Right lobe of liver (tissue), 6 donors: ENCODE measurements around the gene CLIC6. TPM values are rescaled to one million over a fixed set of nuclear protein-coding genes. Genes with fewer than 3 reads are reported as not detected.

Experiments used
- ATAC-seq, 4 donors: fragments of 200-7000 bp; cut with Tn5 transposase; one replicate each; pipeline ENCODE4 v1.9.1; 2020; ENCODE audit warnings: mild to moderate bottlenecking in 4 of 4, moderate library complexity in 4 of 4
- DNase-seq, 3 donors: peaks; one replicate each; pipeline ENCODE4 v3.0.0-alpha.2; 2020
- H3K27ac ChIP-seq, 3 donors: fragments of 200-600 bp; one replicate each; pipeline ENCODE4 v1.8.0; 2022
- H3K27me3 ChIP-seq, 2 donors: fragments of 200-600 bp; one replicate each; pipeline ENCODE4 v1.8.0; 2022
- H3K36me3 ChIP-seq, 4 donors: fragments of 200-600 bp; sonication (generic) in 1 of 4; one replicate each; pipeline versions ENCODE4 v1.5.1 to v1.8.0; 2017 to 2022; ENCODE audit warnings: control low read depth in 1 of 4
- H3K4me1 ChIP-seq, 4 donors: fragments of 200-600 bp; sonication (generic) in 1 of 4; one replicate each; pipeline versions ENCODE4 v1.5.1 to v1.8.0; 2017 to 2022; ENCODE audit warnings: control low read depth in 1 of 4
- H3K4me3 ChIP-seq, 3 donors: fragments of 200-600 bp; one replicate each; pipeline ENCODE4 v1.8.0; 2022
- H3K9me3 ChIP-seq, 4 donors: fragments of 200-600 bp; sonication (generic) in 1 of 4; one replicate each; pipeline versions ENCODE4 v1.5.1 to v1.8.0; 2017 to 2022; ENCODE audit warnings: control low read depth in 1 of 4
- POLR2A ChIP-seq: fragments of 450-650 bp; IDR thresholded peaks from one replicate; pipeline ENCODE4 v1.6.1; 2017; ENCODE audit warnings: antibody characterized with exemption, mild to moderate bottlenecking
- WGBS: methylation state at CpG from one replicate; pipeline ENCODE4 v1.1.6; 2018; ENCODE audit warnings: low coverage, low lambda C conversion rate; ENCODE audit not compliant: insufficient coverage; ENCODE audit errors: missing lambda C conversion rate; 5-methylcytosine and 5-hydroxymethylcytosine counted together
- intact Hi-C, 2 donors: fragments of 100-400 bp; cut with DNase I; formaldehyde crosslinking; loops; one replicate each; pipeline versions ENCODE4 v1.11.2 to v1.14.1; 2022
- total RNA-seq, 6 experiments: library from RNA; depleted of rRNA in 2 of 6; stranded (reverse); fragments of >200 nt in 2 of 6; fragmentation: NEBNext Ultra II Directional in 3 of 6; extraction: Animal tissue kit (Norgen Biotek cat#: 25700) in 3 of 6; gene quantifications; one replicate each; pipeline versions ENCODE4 v1.1.0 to v1.2.4, GENCODE V29; 2016 to 2023
- TF ChIP-seq, protein P1 (sequence below), 4 donors: fragments of 200-600 bp in 3 of 4; fragments of 450-650 bp in 1 of 4; IDR thresholded peaks; one replicate each; pipeline versions ENCODE4 v1.5.1 to v1.8.0; 2016 to 2022; ENCODE audit warnings: antibody characterized with exemption in 4 of 4, mild to moderate bottlenecking in 2 of 4
- donor health status: DM: no; HTN: yes; CAD: no.
- donor health status: DM: no; HTN: no; CAD: no.
- donor health status: DM: no; HTN: no; CAD: no.
- donor health status: DM: no; HTN: yes; CAD: no.
- donor health status: DM: no; HTN: yes; CAD: no.

The CLIC6 gene
- total RNA-seq, 6 experiments from 2014 or later: 0.25 to 0.63 (median 0.43) TPM

- Histone ChIP-seq H3K36me3 (no peaks in the 10 kb centered on the region), H3K27ac (no peak overlapping the region), H3K4me3 (peak overlapping the region in 1 of 3 donors; percentile 11), H3K9me3 (no peaks in the 10 kb centered on the region), H3K4me1 (no peaks in the 10 kb centered on the region), H3K27me3 (no peaks in the 10 kb centered on the region)
- TF ChIP-seq, protein P1, sequence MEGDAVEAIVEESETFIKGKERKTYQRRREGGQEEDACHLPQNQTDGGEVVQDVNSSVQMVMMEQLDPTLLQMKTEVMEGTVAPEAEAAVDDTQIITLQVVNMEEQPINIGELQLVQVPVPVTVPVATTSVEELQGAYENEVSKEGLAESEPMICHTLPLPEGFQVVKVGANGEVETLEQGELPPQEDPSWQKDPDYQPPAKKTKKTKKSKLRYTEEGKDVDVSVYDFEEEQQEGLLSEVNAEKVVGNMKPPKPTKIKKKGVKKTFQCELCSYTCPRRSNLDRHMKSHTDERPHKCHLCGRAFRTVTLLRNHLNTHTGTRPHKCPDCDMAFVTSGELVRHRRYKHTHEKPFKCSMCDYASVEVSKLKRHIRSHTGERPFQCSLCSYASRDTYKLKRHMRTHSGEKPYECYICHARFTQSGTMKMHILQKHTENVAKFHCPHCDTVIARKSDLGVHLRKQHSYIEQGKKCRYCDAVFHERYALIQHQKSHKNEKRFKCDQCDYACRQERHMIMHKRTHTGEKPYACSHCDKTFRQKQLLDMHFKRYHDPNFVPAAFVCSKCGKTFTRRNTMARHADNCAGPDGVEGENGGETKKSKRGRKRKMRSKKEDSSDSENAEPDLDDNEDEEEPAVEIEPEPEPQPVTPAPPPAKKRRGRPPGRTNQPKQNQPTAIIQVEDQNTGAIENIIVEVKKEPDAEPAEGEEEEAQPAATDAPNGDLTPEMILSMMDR (IDR thresholded peaks at IDR 0.05): peak; percentile 85 to 96 (median 87)
- TF ChIP-seq POLR2A: no peak
- ATAC-seq (peak; percentile 94 to 98 (median 96)), DNase-seq (peak; percentile 66 to 71 (median 66))
- intact Hi-C loops: loop anchor here in 1 of 2 donors (10.0 kb wide), 1 partner anchor 659 kb away; no protein-coding TSS in a partner anchor
- whole genome bisulfite sequencing: 12% methylated on average over 12 of the region's 21 CpGs
Observed at GRCh38 chr21:34745557-34746255, 76.9 kb downstream of the CLIC6 start.

DNA sequence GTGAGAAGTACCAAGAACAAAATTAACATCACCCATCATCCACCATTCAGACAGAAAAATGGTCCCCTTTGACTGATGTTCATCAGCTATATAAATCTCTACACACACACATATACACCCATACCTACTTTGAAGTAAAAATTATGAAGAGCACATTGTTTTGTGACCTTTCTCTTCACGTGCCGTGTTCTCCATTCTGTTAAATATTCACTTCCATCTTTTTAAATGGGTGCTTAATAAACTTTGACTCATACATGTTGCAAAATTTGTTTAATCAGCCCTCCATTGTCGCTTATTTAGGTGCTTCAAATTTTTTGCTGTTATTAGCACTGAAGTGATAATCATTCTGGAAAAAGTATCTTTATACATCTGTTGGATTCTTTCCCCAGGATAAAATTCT lies 80.1 kb downstream of the CLIC6 start:
- Histone ChIP-seq H3K4me3 (no peak overlapping the region), H3K4me1 (no peaks in the 10 kb centered on the region), H3K27ac (no peak overlapping the region), H3K27me3 (no peaks in the 10 kb centered on the region), H3K9me3 (no peaks in the 10 kb centered on the region), H3K36me3 (no peaks in the 10 kb centered on the region)
- intact Hi-C loops: loop anchor here in 1 of 2 donors (10.0 kb wide), 1 partner anchor 656 kb away; no protein-coding TSS in a partner anchor
- no peak for DNase-seq
- WGBS: 29% methylated on average over 3 of the region's 3 CpGs
- no peak for ATAC-seq
- TF ChIP-seq, protein P1 (IDR thresholded peaks at IDR 0.05): no peak
- TF ChIP-seq POLR2A: no peak

- H3K4me1 ChIP-seq: no peaks in the 10 kb centered on the region
- no peaks in the 10 kb centered on the region for H3K36me3 ChIP-seq
- no peaks in the 10 kb centered on the region for H3K9me3 ChIP-seq
- H3K4me3 ChIP-seq: no peak overlapping the region
- intact Hi-C loops: no loop called here
- TF ChIP-seq POLR2A: no peak
- TF ChIP-seq, protein P1 (IDR thresholded peaks at IDR 0.05): no peak
- WGBS: 77% methylated on average over 19 of the region's 19 CpGs
- H3K27me3 ChIP-seq: no peaks in the 10 kb centered on the region
- ATAC-seq (no peak), DNase-seq (no peak)
- H3K27ac ChIP-seq: no peak overlapping the region
Observed at GRCh38 chr21:34754690-34755647, 86.2 kb downstream of the CLIC6 start.

DNA sequence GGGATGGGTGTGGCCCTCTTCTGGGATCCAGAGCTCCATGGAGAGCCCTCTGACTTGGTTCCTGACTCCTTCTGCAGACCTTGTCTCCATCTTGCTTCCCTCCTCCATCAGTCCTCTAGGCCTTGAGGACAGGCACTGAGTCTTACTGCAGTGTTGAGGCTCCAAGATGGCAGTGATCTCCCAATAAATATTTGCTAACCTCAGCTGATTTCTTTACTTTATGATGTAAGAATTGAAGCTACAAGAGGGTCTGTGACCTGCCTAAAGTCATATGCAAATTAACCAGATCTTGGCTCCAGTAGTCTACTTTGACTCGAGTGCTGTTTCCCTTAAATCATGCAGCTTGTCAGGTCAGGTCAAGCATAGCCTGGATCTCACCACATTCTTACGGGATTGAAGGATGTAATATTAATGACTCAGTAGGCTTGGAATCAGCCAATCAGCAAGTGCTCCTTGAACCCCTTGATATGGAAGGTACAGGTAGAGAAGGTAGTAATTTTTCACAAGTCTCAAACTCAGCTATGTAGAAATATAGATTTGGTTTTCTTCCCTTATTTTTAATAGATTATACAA lies 93.0 kb downstream of the CLIC6 start:
- Histone ChIP-seq H3K4me1 (no peaks in the 10 kb centered on the region), H3K4me3 (no peak overlapping the region), H3K36me3 (no peaks in the 10 kb centered on the region), H3K27me3 (no peaks in the 10 kb centered on the region), H3K27ac (no peak overlapping the region), H3K9me3 (no peaks in the 10 kb centered on the region)
- intact Hi-C loops: no loop called here
- TF ChIP-seq, protein P1 (IDR thresholded peaks at IDR 0.05): no peak
- TF ChIP-seq POLR2A: no peak
- 63% methylated on average over 1 of the region's 2 CpGs for WGBS
- no peak for DNase-seq
- ATAC-seq: no peak
